Measurements from ENCODE around the gene KAZN.

- TF ChIP-seq CTCF (IDR thresholded peaks at IDR 0.05) (no peak), POLR2A (IDR thresholded peaks at IDR 0.05) (no peak)
Measured at GRCh38 chr1:14840374-14840773, 241.9 kb downstream of the KAZN start.

All from body of pancreas (tissue), 4 donors.